OCI-LY7 (cell line): ENCODE results near the gene SPRR2B. TPM values are rescaled to one million over a fixed set of nuclear protein-coding genes. Genes with fewer than 3 reads are reported as not detected.

Source experiments
- small RNA-seq: library from RNA; depleted of rRNA; stranded (forward); fragments of <200 nt; gene quantifications from one replicate; pipeline ENCODE3, GENCODE V24; 2014
- total RNA-seq, 2 experiments: library from RNA; depleted of rRNA in 1 of 2; stranded (reverse); fragments of >200 nt in 1 of 2; shearing (Covaris generic) in 1 of 2; gene quantifications; 2 replicates each; pipeline ENCODE4 v1.2.3, GENCODE V29; 2014 to 2022

Gene SPRR2B
- total RNA-seq, 2 experiments from 2014 or later: not detected

Small RNA genes within 50 kb of the gene (small RNA-seq; reads per million reads assigned to genes)
- gene AL356867.1: not detected

Other genes with a start within 250 kb of the SPRR2B start
- gene LCE1A, start 244.1 kb downstream of the SPRR2B start, total RNA-seq (2014; rRNA removed; shearing (Covaris generic)): not detected in 2 replicates
- not detected in 2 replicates for gene LCE1A, start 244.1 kb downstream of the SPRR2B start, total RNA-seq (2022)
- not detected in 2 replicates for gene LCE6A, start 228.8 kb downstream of the SPRR2B start, total RNA-seq (2014; rRNA removed; shearing (Covaris generic))
- gene LCE6A, start 228.8 kb downstream of the SPRR2B start, total RNA-seq (2022): not detected in 2 replicates
- not detected in 2 replicates for gene LCE7A, start 211.6 kb downstream of the SPRR2B start, total RNA-seq (2014; rRNA removed; shearing (Covaris generic))
- gene LCE7A, start 211.6 kb downstream of the SPRR2B start, total RNA-seq (2022): not detected in 2 replicates
- not detected in 2 replicates for gene SMCP, start 193.3 kb downstream of the SPRR2B start, total RNA-seq (2014; rRNA removed; shearing (Covaris generic))
- gene SMCP, start 193.3 kb downstream of the SPRR2B start, total RNA-seq (2022): not detected in 2 replicates
- not detected in 2 replicates for gene IVL, start 163.1 kb downstream of the SPRR2B start, total RNA-seq (2014; rRNA removed; shearing (Covaris generic))
- not detected in 2 replicates for gene IVL, start 163.1 kb downstream of the SPRR2B start, total RNA-seq (2022)
- gene SPRR5, start 124.4 kb downstream of the SPRR2B start, total RNA-seq (2014; rRNA removed; shearing (Covaris generic)): not detected in 2 replicates
- gene SPRR5, start 124.4 kb downstream of the SPRR2B start, total RNA-seq (2022): not detected in 2 replicates
- gene SPRR4, start 101.0 kb downstream of the SPRR2B start, total RNA-seq (2014; rRNA removed; shearing (Covaris generic)): not detected in 2 replicates
- not detected in 2 replicates for gene SPRR4, start 101.0 kb downstream of the SPRR2B start, total RNA-seq (2022)
- gene SPRR1A, start 87.5 kb downstream of the SPRR2B start, total RNA-seq (2014; rRNA removed; shearing (Covaris generic)): not detected in 2 replicates
- not detected in 2 replicates for gene SPRR1A, start 87.5 kb downstream of the SPRR2B start, total RNA-seq (2022)
- not detected in 2 replicates for gene SPRR3, start 69.9 kb downstream of the SPRR2B start, total RNA-seq (2014; rRNA removed; shearing (Covaris generic))
- gene SPRR3, start 69.9 kb downstream of the SPRR2B start, total RNA-seq (2022): not detected in 2 replicates
- not detected in 2 replicates for gene SPRR1B, start 40.4 kb downstream of the SPRR2B start, total RNA-seq (2014; rRNA removed; shearing (Covaris generic))
- gene SPRR1B, start 40.4 kb downstream of the SPRR2B start, total RNA-seq (2022): not detected in 2 replicates
- not detected in 2 replicates for gene SPRR2D, start 30.5 kb downstream of the SPRR2B start, total RNA-seq (2014; rRNA removed; shearing (Covaris generic))
- gene SPRR2D, start 30.5 kb downstream of the SPRR2B start, total RNA-seq (2022): not detected in 2 replicates
- not detected in 2 replicates for gene SPRR2A, start 14.1 kb downstream of the SPRR2B start, total RNA-seq (2014; rRNA removed; shearing (Covaris generic))
- gene SPRR2A, start 14.1 kb downstream of the SPRR2B start, total RNA-seq (2022): not detected in 2 replicates
- gene SPRR2E, start 22.9 kb upstream of the SPRR2B start, total RNA-seq (2014; rRNA removed; shearing (Covaris generic)): not detected in 2 replicates
- gene SPRR2E, start 22.9 kb upstream of the SPRR2B start, total RNA-seq (2022): not detected in 2 replicates
- gene SPRR2F, start 41.9 kb upstream of the SPRR2B start, total RNA-seq (2014; rRNA removed; shearing (Covaris generic)): not detected in 2 replicates
- gene SPRR2F, start 41.9 kb upstream of the SPRR2B start, total RNA-seq (2022): not detected in 2 replicates
- not detected in 2 replicates for gene SPRR2G, start 79.3 kb upstream of the SPRR2B start, total RNA-seq (2014; rRNA removed; shearing (Covaris generic))
- gene SPRR2G, start 79.3 kb upstream of the SPRR2B start, total RNA-seq (2022): not detected in 2 replicates
- gene LELP1, start 131.8 kb upstream of the SPRR2B start, total RNA-seq (2014; rRNA removed; shearing (Covaris generic)): not detected in 2 replicates
- gene LELP1, start 131.8 kb upstream of the SPRR2B start, total RNA-seq (2022): not detected in 2 replicates
- gene PRR9, start 146.0 kb upstream of the SPRR2B start, total RNA-seq (2014; rRNA removed; shearing (Covaris generic)): not detected in 2 replicates
- gene PRR9, start 146.0 kb upstream of the SPRR2B start, total RNA-seq (2022): not detected in 2 replicates
- gene LORICRIN, start 188.1 kb upstream of the SPRR2B start, total RNA-seq (2014; rRNA removed; shearing (Covaris generic)): not detected in 2 replicates
- not detected in 2 replicates for gene LORICRIN, start 188.1 kb upstream of the SPRR2B start, total RNA-seq (2022)
- gene PGLYRP3, start 241.3 kb upstream of the SPRR2B start, total RNA-seq (2014; rRNA removed; shearing (Covaris generic)): not detected in 2 replicates
- not detected in 2 replicates for gene PGLYRP3, start 241.3 kb upstream of the SPRR2B start, total RNA-seq (2022)